GM23338 (cell line): ENCODE data around the gene LAD1. TPM values are rescaled to one million over a fixed set of nuclear protein-coding genes. Genes with fewer than 3 reads are reported as not detected.

Experiments
- ATAC-seq: fragments of 200-7000 bp; cut with Tn5 transposase; 3 replicates; pipeline ENCODE4 v1.9.1; 2020
- DNase-seq: peaks from one replicate; pipeline ENCODE4 v3.0.0-alpha.2; 2015; ENCODE audit warnings: low spot score
- H2AFZ ChIP-seq: fragments of 200-600 bp; sonication (generic); 2 replicates; pipeline ENCODE4 v1.8.0; 2016; ENCODE audit warnings: antibody characterized with exemption, mild to moderate bottlenecking, moderate library complexity
- H3F3A ChIP-seq: fragments of 200-600 bp; sonication (generic); replicated peaks from 2 replicates; pipeline ENCODE4 v1.8.0; 2017; ENCODE audit warnings: antibody characterized with exemption, mixed run types, low read depth
- H3K27ac ChIP-seq: fragments of 200-600 bp; sonication (generic); 2 replicates; pipeline ENCODE4 v1.6.1; 2016; ENCODE audit warnings: low read depth
- H3K27me3 ChIP-seq: fragments of 200-600 bp; sonication (generic); 2 replicates; pipeline ENCODE4 v1.8.0; 2016; ENCODE audit warnings: mild to moderate bottlenecking, mixed run types, moderate library complexity; ENCODE audit not compliant: insufficient read depth
- H3K36me3 ChIP-seq: fragments of 200-600 bp; sonication (generic); 2 replicates; pipeline ENCODE4 v1.8.0; 2016; ENCODE audit warnings: mild to moderate bottlenecking; ENCODE audit not compliant: insufficient read depth
- H3K4me1 ChIP-seq: fragments of 200-600 bp; sonication (generic); 2 replicates; pipeline ENCODE4 v1.8.0; 2016; ENCODE audit warnings: mild to moderate bottlenecking, moderate library complexity; ENCODE audit not compliant: insufficient read depth
- H3K4me2 ChIP-seq: fragments of 200-600 bp; sonication (generic); 2 replicates; pipeline ENCODE4 v1.7.1; 2017; ENCODE audit warnings: mixed run types
- H3K4me3 ChIP-seq: fragments of 200-600 bp; sonication (generic); 2 replicates; pipeline ENCODE4 v1.6.1; 2016; ENCODE audit warnings: mixed run types
- H3K79me2 ChIP-seq: fragments of 200-600 bp; sonication (generic); replicated peaks from 2 replicates; pipeline ENCODE4 v1.8.0; 2017; ENCODE audit warnings: mild to moderate bottlenecking; ENCODE audit not compliant: insufficient read depth
- H3K9me2 ChIP-seq: fragments of 200-600 bp; sonication (generic); 2 replicates; pipeline ENCODE4 v1.8.0; 2017; ENCODE audit not compliant: insufficient read depth
- H4K20me1 ChIP-seq: fragments of 200-600 bp; sonication (generic); replicated peaks from 2 replicates; pipeline ENCODE4 v1.8.0; 2017; ENCODE audit warnings: mild to moderate bottlenecking; ENCODE audit not compliant: insufficient read depth
- H3K27ac Mint-ChIP-seq: 2 replicates; pipeline ENCODE4 v1.8.0; 2020; ENCODE audit warnings: inconsistent platforms, mild to moderate bottlenecking, moderate library complexity, mixed read lengths
- H3K27me3 Mint-ChIP-seq: 3 replicates; pipeline ENCODE4 v1.8.0; 2022; ENCODE audit warnings: low read depth, mild to moderate bottlenecking, moderate library complexity, mixed read lengths, inconsistent platforms; ENCODE audit not compliant: insufficient read depth, poor library complexity
- H3K36me3 Mint-ChIP-seq: 3 replicates; pipeline ENCODE4 v1.8.0; 2021; ENCODE audit warnings: low read depth, mild to moderate bottlenecking, inconsistent platforms, moderate library complexity, mixed read lengths
- H3K4me1 Mint-ChIP-seq: 3 replicates; pipeline ENCODE4 v1.8.0; 2020; ENCODE audit warnings: mild to moderate bottlenecking, inconsistent platforms, mixed read lengths
- H3K4me3 Mint-ChIP-seq: 3 replicates; pipeline ENCODE4 v1.8.0; 2021; ENCODE audit warnings: moderate library complexity, mild to moderate bottlenecking, inconsistent platforms, mixed read lengths
- H3K9me3 Mint-ChIP-seq: 3 replicates; pipeline ENCODE4 v1.8.0; 2020; ENCODE audit warnings: moderate library complexity, mild to moderate bottlenecking, inconsistent platforms, mixed read lengths
- CREB1 ChIP-seq: fragments of 250-450 bp; sonication (Bioruptor Pico); IDR thresholded peaks from 2 replicates; pipeline ENCODE4 v1.5.0; 2020; ENCODE audit warnings: low read depth, mild to moderate bottlenecking, moderate library complexity
- EZH2phosphoT487 ChIP-seq: fragments of 200-600 bp; sonication (generic); IDR thresholded peaks from one replicate; pipeline ENCODE4 v1.8.1; 2018; ENCODE audit warnings: antibody characterized with exemption; ENCODE audit not compliant: unreplicated experiment
- JUNB ChIP-seq: IDR thresholded peaks from one replicate; pipeline ENCODE4 v1.6.1; 2016; ENCODE audit warnings: antibody characterized with exemption; ENCODE audit not compliant: unreplicated experiment
- NANOG ChIP-seq: IDR thresholded peaks from 2 replicates; pipeline ENCODE4 v1.6.1; 2016; ENCODE audit warnings: antibody characterized with exemption, borderline replicate concordance
- POLR2AphosphoS5 ChIP-seq: IDR thresholded peaks from 2 replicates; pipeline ENCODE4 v1.6.1; 2016; ENCODE audit warnings: antibody characterized with exemption, low read depth
- STAT1 ChIP-seq: IDR thresholded peaks from one replicate; pipeline ENCODE4 v1.6.1; 2016; ENCODE audit warnings: antibody characterized with exemption; ENCODE audit not compliant: unreplicated experiment
- ZNF114 ChIP-seq: fragments of 250-450 bp; sonication (Bioruptor Pico); IDR thresholded peaks from 2 replicates; pipeline ENCODE4 v1.5.0; 2020; ENCODE audit warnings: mild to moderate bottlenecking, moderate library complexity
- polyA plus RNA-seq: library from polyadenylated mRNA; unstranded; fragments of >200 nt; fragmentation: Nextera tagmentation; extraction: Ambion mirVana; gene quantifications from 2 replicates; pipeline ENCODE4 v1.2.1, GENCODE V29; 2016
- total RNA-seq: library from RNA; depleted of rRNA; stranded (reverse); fragments of >200 nt; shearing (Covaris generic); gene quantifications from 2 replicates; pipeline ENCODE4 v1.2.3, GENCODE V29; 2014
- TF ChIP-seq, protein P1 (sequence below): IDR thresholded peaks from 2 replicates; pipeline ENCODE4 v1.6.1; 2016; ENCODE audit warnings: antibody characterized with exemption
- TF ChIP-seq, protein P2 (sequence below), 2 experiments: fragments of 200-600 bp in 1 of 2; sonication (generic) in 1 of 2; conservative IDR thresholded peaks; 2 replicates each; pipeline versions ENCODE4 v1.5.1 to v1.6.1; 2016 to 2017; ENCODE audit warnings: antibody characterized with exemption in 2 of 2, low read depth in 2 of 2, mild to moderate bottlenecking in 2 of 2, moderate library complexity in 1 of 2
- TF ChIP-seq, protein P3 (sequence below): fragments of 250-450 bp; sonication (Bioruptor Pico); IDR thresholded peaks from 2 replicates; pipeline ENCODE4 v1.5.0; 2020; ENCODE audit warnings: mild to moderate bottlenecking, moderate library complexity

Gene LAD1
- total and polyA plus RNA-seq, 2 experiments from 2014 or later = 17.6 to 18.9 TPM

DNA sequence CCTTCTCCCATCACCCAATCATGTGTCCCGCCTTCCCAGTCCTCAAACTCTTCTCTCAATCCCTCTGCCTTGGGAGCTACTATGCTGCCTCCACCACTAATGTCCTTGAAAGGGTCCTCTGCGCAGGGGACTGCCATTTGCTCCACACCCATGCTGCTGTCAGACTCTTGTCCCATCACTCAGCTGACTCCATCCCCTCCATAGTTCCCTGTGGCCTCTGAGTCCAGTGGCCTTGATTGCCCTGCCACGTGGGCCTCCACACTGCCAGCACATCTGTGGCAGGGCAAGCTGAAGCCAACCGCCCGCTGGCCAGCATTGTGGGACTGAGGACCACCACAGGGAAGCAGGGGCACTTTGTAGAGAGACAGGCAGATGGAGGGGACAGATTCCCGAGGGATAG is 20.3 kb downstream of the LAD1 start (continued):
- TF ChIP-seq, protein P1, sequence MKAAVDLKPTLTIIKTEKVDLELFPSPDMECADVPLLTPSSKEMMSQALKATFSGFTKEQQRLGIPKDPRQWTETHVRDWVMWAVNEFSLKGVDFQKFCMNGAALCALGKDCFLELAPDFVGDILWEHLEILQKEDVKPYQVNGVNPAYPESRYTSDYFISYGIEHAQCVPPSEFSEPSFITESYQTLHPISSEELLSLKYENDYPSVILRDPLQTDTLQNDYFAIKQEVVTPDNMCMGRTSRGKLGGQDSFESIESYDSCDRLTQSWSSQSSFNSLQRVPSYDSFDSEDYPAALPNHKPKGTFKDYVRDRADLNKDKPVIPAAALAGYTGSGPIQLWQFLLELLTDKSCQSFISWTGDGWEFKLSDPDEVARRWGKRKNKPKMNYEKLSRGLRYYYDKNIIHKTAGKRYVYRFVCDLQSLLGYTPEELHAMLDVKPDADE = no peak

DNA sequence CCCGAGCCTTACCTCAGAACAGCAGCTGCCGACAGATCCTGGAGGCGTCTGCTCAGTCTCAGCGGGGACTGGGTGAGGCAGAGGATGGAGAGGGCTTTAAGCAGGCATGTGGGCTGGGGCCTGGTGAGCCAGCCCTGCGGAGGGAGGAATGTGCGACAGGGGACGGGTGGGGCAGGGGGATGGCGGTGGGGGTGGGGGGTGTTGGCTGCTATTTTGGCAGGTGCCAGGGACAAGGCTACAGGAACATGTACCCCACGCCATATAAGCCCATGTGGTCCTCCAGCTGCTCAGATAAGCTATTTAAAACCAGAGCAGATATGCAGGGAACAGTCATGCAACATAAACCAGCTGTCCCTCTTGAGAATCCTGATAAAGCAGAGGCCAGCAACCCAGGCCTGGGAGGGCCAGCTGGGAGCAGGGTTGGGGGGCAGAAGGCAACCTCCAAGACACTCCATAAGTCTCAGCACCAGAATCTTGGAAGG is 21.5 kb downstream of the LAD1 start, which contains the start of gene TNNT2:
TNNT2 (minus strand) TSS at position 70 of the 482 bp plus-strand sequence. CDS start 4,426 bp downstream, outside the sequence.
- no peaks in the 10 kb centered on the region for H3K79me2 ChIP-seq
- H2AFZ ChIP-seq = no peak within 1 kb of the TSS
- no peaks in the 10 kb centered on the region for H3K36me3 ChIP-seq
- no peaks in the 10 kb centered on the region for H4K20me1 ChIP-seq
- H3K4me3 Mint-ChIP-seq = peak within 1 kb of the TSS; percentile 64
- H3K9me2 ChIP-seq = 0 out of 2 replicates have a peak, but pooled peaks cover 7% of the 10 kb centered on the region
- peaks cover 37% of the 10 kb centered on the region for H3K4me1 ChIP-seq
- H3K27ac Mint-ChIP-seq = peak within 1 kb of the TSS; percentile 98
- no peaks in the 10 kb centered on the region for H3K27me3 ChIP-seq
- H3F3A ChIP-seq = peaks cover 15% of the 10 kb centered on the region; the same call in 1 of the 2 replicates
- H3K27ac ChIP-seq = peak within 1 kb of the TSS; percentile 98
- H3K4me2 ChIP-seq = peak within 1 kb of the TSS; percentile 62
- peak; percentile 2 for ATAC-seq
- TF ChIP-seq NANOG = no peak
- TF ChIP-seq STAT1 = no peak
- TF ChIP-seq EZH2phosphoT487 = no peak
- TF ChIP-seq, protein P2, sequence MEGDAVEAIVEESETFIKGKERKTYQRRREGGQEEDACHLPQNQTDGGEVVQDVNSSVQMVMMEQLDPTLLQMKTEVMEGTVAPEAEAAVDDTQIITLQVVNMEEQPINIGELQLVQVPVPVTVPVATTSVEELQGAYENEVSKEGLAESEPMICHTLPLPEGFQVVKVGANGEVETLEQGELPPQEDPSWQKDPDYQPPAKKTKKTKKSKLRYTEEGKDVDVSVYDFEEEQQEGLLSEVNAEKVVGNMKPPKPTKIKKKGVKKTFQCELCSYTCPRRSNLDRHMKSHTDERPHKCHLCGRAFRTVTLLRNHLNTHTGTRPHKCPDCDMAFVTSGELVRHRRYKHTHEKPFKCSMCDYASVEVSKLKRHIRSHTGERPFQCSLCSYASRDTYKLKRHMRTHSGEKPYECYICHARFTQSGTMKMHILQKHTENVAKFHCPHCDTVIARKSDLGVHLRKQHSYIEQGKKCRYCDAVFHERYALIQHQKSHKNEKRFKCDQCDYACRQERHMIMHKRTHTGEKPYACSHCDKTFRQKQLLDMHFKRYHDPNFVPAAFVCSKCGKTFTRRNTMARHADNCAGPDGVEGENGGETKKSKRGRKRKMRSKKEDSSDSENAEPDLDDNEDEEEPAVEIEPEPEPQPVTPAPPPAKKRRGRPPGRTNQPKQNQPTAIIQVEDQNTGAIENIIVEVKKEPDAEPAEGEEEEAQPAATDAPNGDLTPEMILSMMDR (conservative IDR thresholded peaks at IDR 0.05; ENCODE audit: low read depth in 2 of 2) = no peak
- TF ChIP-seq CREB1 (CRISPR knock-in tag) = no peak
- TF ChIP-seq ZNF114 (CRISPR knock-in tag) = no peak
- TF ChIP-seq, protein P1 = no peak
- TF ChIP-seq JUNB = no peak
- TF ChIP-seq, protein P3, sequence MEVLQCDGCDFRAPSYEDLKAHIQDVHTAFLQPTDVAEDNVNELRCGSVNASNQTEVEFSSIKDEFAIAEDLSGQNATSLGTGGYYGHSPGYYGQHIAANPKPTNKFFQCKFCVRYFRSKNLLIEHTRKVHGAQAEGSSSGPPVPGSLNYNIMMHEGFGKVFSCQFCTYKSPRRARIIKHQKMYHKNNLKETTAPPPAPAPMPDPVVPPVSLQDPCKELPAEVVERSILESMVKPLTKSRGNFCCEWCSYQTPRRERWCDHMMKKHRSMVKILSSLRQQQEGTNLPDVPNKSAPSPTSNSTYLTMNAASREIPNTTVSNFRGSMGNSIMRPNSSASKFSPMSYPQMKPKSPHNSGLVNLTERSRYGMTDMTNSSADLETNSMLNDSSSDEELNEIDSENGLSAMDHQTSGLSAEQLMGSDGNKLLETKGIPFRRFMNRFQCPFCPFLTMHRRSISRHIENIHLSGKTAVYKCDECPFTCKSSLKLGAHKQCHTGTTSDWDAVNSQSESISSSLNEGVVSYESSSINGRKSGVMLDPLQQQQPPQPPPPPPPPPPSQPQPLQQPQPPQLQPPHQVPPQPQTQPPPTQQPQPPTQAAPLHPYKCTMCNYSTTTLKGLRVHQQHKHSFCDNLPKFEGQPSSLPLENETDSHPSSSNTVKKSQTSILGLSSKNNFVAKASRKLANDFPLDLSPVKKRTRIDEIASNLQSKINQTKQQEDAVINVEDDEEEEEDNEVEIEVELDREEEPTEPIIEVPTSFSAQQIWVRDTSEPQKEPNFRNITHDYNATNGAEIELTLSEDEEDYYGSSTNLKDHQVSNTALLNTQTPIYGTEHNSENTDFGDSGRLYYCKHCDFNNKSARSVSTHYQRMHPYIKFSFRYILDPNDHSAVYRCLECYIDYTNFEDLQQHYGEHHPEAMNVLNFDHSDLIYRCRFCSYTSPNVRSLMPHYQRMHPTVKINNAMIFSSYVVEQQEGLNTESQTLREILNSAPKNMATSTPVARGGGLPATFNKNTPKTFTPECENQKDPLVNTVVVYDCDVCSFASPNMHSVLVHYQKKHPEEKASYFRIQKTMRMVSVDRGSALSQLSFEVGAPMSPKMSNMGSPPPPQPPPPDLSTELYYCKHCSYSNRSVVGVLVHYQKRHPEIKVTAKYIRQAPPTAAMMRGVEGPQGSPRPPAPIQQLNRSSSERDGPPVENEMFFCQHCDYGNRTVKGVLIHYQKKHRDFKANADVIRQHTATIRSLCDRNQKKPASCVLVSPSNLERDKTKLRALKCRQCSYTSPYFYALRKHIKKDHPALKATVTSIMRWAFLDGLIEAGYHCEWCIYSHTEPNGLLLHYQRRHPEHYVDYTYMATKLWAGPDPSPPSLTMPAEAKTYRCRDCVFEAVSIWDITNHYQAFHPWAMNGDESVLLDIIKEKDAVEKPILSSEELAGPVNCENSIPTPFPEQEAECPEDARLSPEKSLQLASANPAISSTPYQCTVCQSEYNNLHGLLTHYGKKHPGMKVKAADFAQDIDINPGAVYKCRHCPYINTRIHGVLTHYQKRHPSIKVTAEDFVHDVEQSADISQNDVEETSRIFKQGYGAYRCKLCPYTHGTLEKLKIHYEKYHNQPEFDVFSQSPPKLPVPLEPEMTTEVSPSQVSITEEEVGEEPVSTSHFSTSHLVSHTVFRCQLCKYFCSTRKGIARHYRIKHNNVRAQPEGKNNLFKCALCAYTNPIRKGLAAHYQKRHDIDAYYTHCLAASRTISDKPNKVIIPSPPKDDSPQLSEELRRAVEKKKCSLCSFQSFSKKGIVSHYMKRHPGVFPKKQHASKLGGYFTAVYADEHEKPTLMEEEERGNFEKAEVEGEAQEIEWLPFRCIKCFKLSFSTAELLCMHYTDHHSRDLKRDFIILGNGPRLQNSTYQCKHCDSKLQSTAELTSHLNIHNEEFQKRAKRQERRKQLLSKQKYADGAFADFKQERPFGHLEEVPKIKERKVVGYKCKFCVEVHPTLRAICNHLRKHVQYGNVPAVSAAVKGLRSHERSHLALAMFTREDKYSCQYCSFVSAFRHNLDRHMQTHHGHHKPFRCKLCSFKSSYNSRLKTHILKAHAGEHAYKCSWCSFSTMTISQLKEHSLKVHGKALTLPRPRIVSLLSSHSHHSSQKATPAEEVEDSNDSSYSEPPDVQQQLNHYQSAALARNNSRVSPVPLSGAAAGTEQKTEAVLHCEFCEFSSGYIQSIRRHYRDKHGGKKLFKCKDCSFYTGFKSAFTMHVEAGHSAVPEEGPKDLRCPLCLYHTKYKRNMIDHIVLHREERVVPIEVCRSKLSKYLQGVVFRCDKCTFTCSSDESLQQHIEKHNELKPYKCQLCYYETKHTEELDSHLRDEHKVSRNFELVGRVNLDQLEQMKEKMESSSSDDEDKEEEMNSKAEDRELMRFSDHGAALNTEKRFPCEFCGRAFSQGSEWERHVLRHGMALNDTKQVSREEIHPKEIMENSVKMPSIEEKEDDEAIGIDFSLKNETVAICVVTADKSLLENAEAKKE (CRISPR knock-in tag) = no peak
- TF ChIP-seq POLR2AphosphoS5 = no peak
- peak within 1 kb of the TSS; percentile 20 for H3K4me3 ChIP-seq
- DNase-seq = no peak
- no peaks in the 10 kb centered on the region for H3K9me3 Mint-ChIP-seq
- H3K27me3 Mint-ChIP-seq = peaks cover 16% of the 10 kb centered on the region
- peaks cover 57% of the 10 kb centered on the region for H3K4me1 Mint-ChIP-seq
- H3K36me3 Mint-ChIP-seq = peaks cover 3% of the 10 kb centered on the region; the same call in 1 of the 3 replicates
